SK-N-SH (cell line): ENCODE measurements around the gene ARHGAP26. TPM values are rescaled to one million over a fixed set of nuclear protein-coding genes. Genes with fewer than 3 reads are reported as not detected.

Source experiments
- CTCF ChIA-PET: fragments of 300-600, 350-600 bp; formaldehyde crosslinking; extraction: SDS; loops from one replicate; lab custom pipeline; 2021; lab: Yijun Ruan, JAX
- POLR2A ChIA-PET: fragments of 350-600 bp; sonication (Branson Sonifier 250); formaldehyde crosslinking; extraction: SDS; loops from one replicate; lab custom pipeline; 2020; ENCODE audit warnings: antibody characterized with exemption, inconsistent platforms; lab: Yijun Ruan, JAX
- DNase-seq: peaks from one replicate; pipeline ENCODE4 v3.0.0; 2012
- H2AFZ ChIP-seq: fragments of 200-600 bp; sonication (generic); 2 replicates; pipeline ENCODE4 v1.8.1; 2016; ENCODE audit warnings: antibody characterized with exemption, mild to moderate bottlenecking, low read depth
- H3F3A ChIP-seq: fragments of 200-600 bp; sonication (generic); replicated peaks from 2 replicates; pipeline ENCODE3; 2016; ENCODE audit warnings: antibody characterized with exemption, mild to moderate bottlenecking; ENCODE audit not compliant: insufficient read depth
- H3K27ac ChIP-seq, 2 experiments: fragments of 200-500 bp in 1 of 2; fragments of 200-600 bp in 1 of 2; sonication (Bioruptor generic) in 1 of 2; sonication (generic), shearing (Covaris generic) in 1 of 2; 2 replicates each; pipeline versions ENCODE4 v1.5.1 to v1.6.1; 2014 to 2016; ENCODE audit warnings: low read depth in 2 of 2, inconsistent platforms in 1 of 2, low read length in 1 of 2, mild to moderate bottlenecking in 1 of 2, mixed read lengths in 1 of 2
- H3K27me3 ChIP-seq: fragments of 200-600 bp; sonication (generic), shearing (Covaris generic); 2 replicates; pipeline ENCODE4 v1.6.1; 2016; ENCODE audit warnings: mixed run types; ENCODE audit not compliant: insufficient read depth
- H3K36me3 ChIP-seq, 2 experiments: fragments of 200-500 bp in 1 of 2; fragments of 200-600 bp in 1 of 2; sonication (Bioruptor generic) in 1 of 2; sonication (generic) in 1 of 2; replicated peaks in 1 of 2; 2 replicates each; pipeline versions ENCODE3 to v1.5.1; 2014 to 2016; ENCODE audit warnings: low read length in 1 of 2, mild to moderate bottlenecking in 1 of 2; ENCODE audit not compliant: insufficient read depth in 2 of 2, control insufficient read depth in 1 of 2
- H3K4me1 ChIP-seq, 2 experiments: fragments of 200-500 bp in 1 of 2; fragments of 200-600 bp in 1 of 2; sonication (Bioruptor generic) in 1 of 2; sonication (generic), shearing (Covaris generic) in 1 of 2; 2 replicates each; pipeline versions ENCODE4 v1.5.1 to v1.6.1; 2014 to 2016; ENCODE audit warnings: low read depth in 1 of 2, low read length in 1 of 2, mixed run types in 1 of 2; ENCODE audit not compliant: insufficient read depth in 2 of 2, control insufficient read depth in 1 of 2
- H3K4me2 ChIP-seq: fragments of 200-600 bp; sonication (generic), shearing (Covaris generic); 2 replicates; pipeline ENCODE4 v1.6.1; 2017; ENCODE audit warnings: mixed run types
- H3K4me3 ChIP-seq, 2 experiments: fragments of 200-500 bp in 1 of 2; fragments of 200-600 bp in 1 of 2; sonication (Bioruptor generic) in 1 of 2; sonication (generic), shearing (Covaris generic) in 1 of 2; 2 replicates each; pipeline versions ENCODE4 v1.5.1 to v1.8.1; 2014 to 2016; ENCODE audit warnings: low read depth in 2 of 2, inconsistent platforms in 1 of 2, low read length in 1 of 2, mild to moderate bottlenecking in 1 of 2, mixed read lengths in 1 of 2, moderate library complexity in 1 of 2
- H3K79me2 ChIP-seq: fragments of 200-600 bp; sonication (generic); 2 replicates; pipeline ENCODE4 v1.8.1; 2017; ENCODE audit warnings: mild to moderate bottlenecking; ENCODE audit not compliant: insufficient read depth
- H3K9ac ChIP-seq: fragments of 200-600 bp; sonication (generic); 2 replicates; pipeline ENCODE4 v1.6.1; 2017; ENCODE audit warnings: mixed run types
- H3K9me2 ChIP-seq: fragments of 200-600 bp; sonication (generic); 2 replicates; pipeline ENCODE4 v1.6.1; 2017; ENCODE audit warnings: mixed run types
- H3K9me3 ChIP-seq: fragments of 200-600 bp; sonication (generic); 2 replicates; pipeline ENCODE4 v1.6.1; 2017; ENCODE audit warnings: mixed run types, mild to moderate bottlenecking, moderate library complexity
- H4K20me1 ChIP-seq: fragments of 200-600 bp; sonication (generic); 2 replicates; pipeline ENCODE4 v1.6.1; 2017; ENCODE audit warnings: mild to moderate bottlenecking, mixed run types; ENCODE audit not compliant: insufficient read depth
- CTCF ChIP-seq: fragments of 200-600 bp; sonication (generic); IDR thresholded peaks from 2 replicates; pipeline ENCODE4 v1.6.1; 2017; ENCODE audit warnings: antibody characterized with exemption, mild to moderate bottlenecking, moderate library complexity
- GABPA ChIP-seq: IDR thresholded peaks from 2 replicates; pipeline ENCODE4 v1.4.0; 2012; ENCODE audit warnings: low read depth, mild to moderate bottlenecking
- GATA2 ChIP-seq: sonication (generic); formaldehyde crosslinking; IDR thresholded peaks from 2 replicates; pipeline ENCODE4 v1.5.0; 2020; ENCODE audit warnings: mild to moderate bottlenecking, missing genetic modification reagents
- IRF3 ChIP-seq: fragments of 150-350 bp; IDR thresholded peaks from 2 replicates; pipeline ENCODE4 v1.6.1; 2016; ENCODE audit warnings: mild to moderate bottlenecking, low read depth, low read length
- JUND ChIP-seq: IDR thresholded peaks from 2 replicates; pipeline ENCODE4 v1.4.0; 2012
- MXI1 ChIP-seq: IDR thresholded peaks from 2 replicates; pipeline ENCODE4 v1.6.1; 2012; ENCODE audit warnings: mild to moderate bottlenecking, low read depth, low read length, improper control_type of control experiment
- PBX3 ChIP-seq: IDR thresholded peaks from 2 replicates; pipeline ENCODE4; 2012
- RCOR1 ChIP-seq: fragments of 150-350 bp; IDR thresholded peaks from 2 replicates; pipeline ENCODE4 v1.6.1; 2017; ENCODE audit warnings: antibody characterized with exemption, low read length
- TCF12 ChIP-seq: IDR thresholded peaks from 2 replicates; pipeline ENCODE4 v1.4.0; 2012
- WGBS: methylation state at CpG from one replicate; pipeline ENCODE4 v1.1.6; 2017; ENCODE audit warnings: low lambda C conversion rate; 5-methylcytosine and 5-hydroxymethylcytosine counted together
- polyA plus RNA-seq, 3 experiments: library from polyadenylated mRNA; depleted of rRNA; stranded (reverse); fragments of >200 nt; gene quantifications; 2 replicates each; pipeline ENCODE4 v1.2.3, GENCODE V29; 2012

The ARHGAP26 gene
- polyA plus RNA-seq, 1 of the 3 experiments (the other 2 are of a cell fraction), result 6.1 TPM

GRCh38 chr5:142857405-142857804, 87.2 kb downstream of the ARHGAP26 start:
- POLR2A ChIA-PET, result no interaction called here
- whole genome bisulfite sequencing, result 56% methylated on average over 4 of the region's 4 CpGs

More at GRCh38 chr5:142857405-142857804, 87.2 kb downstream of the ARHGAP26 start:
- Histone ChIP-seq H3K4me2 (no peak overlapping the region), H3K36me3 (no peaks in the 10 kb centered on the region), H3K27me3 (no peaks in the 10 kb centered on the region), H2AFZ (no peak overlapping the region), H3K4me1 (peaks cover 4 to 29% of the 10 kb centered on the region in 2 experiments; a peak in 2 of 4 replicates), H3K9ac (no peak overlapping the region), H3K79me2 (no peaks in the 10 kb centered on the region), H3K4me3 (no peak overlapping the region), H4K20me1 (no peaks in the 10 kb centered on the region), H3F3A (no peaks in the 10 kb centered on the region), H3K27ac (no peak overlapping the region), H3K9me3 (no peaks in the 10 kb centered on the region), H3K9me2 (no peaks in the 10 kb centered on the region)
- no peak for DNase-seq
- CTCF ChIA-PET, result interaction anchor here (1.1 to 1.4 kb wide), 3 partner anchors 9 to 88 kb away, joined by 3 to 5 read pairs (median 4); no protein-coding TSS in a partner anchor
- TF ChIP-seq PBX3, result no peak
- no peak for TF ChIP-seq MXI1
- TF ChIP-seq CTCF, result no peak
- no peak for TF ChIP-seq IRF3
- TF ChIP-seq TCF12, result no peak
- no peak for TF ChIP-seq JUND
- TF ChIP-seq GABPA, result no peak
- no peak for TF ChIP-seq RCOR1
- TF ChIP-seq GATA2 (CRISPR knock-in tag), result no peak
- TF ChIP-seq, all 33 proteins: peak for 0
